ENCODE results near the gene LRRC55.

DNA sequence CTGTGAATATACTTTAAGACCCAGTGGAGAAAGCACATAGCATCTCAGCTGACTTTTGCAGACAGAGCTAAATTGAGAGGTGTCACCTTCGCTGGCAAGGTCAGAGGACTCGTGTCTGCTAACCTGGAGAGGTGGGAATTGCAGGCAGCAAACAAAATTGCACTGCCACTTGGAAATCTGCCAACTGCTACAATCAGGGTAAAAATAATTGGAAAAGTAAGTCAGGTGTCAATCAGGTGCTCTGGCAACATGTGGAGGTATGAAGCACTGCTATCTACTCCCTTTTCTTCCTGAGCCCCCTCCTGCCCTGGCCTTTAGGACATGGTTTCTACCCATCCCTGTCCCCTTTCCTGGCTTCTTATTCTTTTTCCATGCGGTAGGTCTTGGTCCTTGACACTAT is 24.1 kb upstream of the LRRC55 start:
- TF ChIP-seq, protein P1, sequence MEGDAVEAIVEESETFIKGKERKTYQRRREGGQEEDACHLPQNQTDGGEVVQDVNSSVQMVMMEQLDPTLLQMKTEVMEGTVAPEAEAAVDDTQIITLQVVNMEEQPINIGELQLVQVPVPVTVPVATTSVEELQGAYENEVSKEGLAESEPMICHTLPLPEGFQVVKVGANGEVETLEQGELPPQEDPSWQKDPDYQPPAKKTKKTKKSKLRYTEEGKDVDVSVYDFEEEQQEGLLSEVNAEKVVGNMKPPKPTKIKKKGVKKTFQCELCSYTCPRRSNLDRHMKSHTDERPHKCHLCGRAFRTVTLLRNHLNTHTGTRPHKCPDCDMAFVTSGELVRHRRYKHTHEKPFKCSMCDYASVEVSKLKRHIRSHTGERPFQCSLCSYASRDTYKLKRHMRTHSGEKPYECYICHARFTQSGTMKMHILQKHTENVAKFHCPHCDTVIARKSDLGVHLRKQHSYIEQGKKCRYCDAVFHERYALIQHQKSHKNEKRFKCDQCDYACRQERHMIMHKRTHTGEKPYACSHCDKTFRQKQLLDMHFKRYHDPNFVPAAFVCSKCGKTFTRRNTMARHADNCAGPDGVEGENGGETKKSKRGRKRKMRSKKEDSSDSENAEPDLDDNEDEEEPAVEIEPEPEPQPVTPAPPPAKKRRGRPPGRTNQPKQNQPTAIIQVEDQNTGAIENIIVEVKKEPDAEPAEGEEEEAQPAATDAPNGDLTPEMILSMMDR (IDR thresholded peaks at IDR 0.05) = no peak
- TF ChIP-seq, protein P2, sequence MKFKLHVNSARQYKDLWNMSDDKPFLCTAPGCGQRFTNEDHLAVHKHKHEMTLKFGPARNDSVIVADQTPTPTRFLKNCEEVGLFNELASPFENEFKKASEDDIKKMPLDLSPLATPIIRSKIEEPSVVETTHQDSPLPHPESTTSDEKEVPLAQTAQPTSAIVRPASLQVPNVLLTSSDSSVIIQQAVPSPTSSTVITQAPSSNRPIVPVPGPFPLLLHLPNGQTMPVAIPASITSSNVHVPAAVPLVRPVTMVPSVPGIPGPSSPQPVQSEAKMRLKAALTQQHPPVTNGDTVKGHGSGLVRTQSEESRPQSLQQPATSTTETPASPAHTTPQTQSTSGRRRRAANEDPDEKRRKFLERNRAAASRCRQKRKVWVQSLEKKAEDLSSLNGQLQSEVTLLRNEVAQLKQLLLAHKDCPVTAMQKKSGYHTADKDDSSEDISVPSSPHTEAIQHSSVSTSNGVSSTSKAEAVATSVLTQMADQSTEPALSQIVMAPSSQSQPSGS (CRISPR knock-in tag; IDR thresholded peaks at IDR 0.05; ENCODE audit: borderline replicate concordance, low read depth) = no peak
- TF ChIP-seq MXD4 (CRISPR knock-in tag; IDR thresholded peaks at IDR 0.05; ENCODE audit: borderline replicate concordance) (no peak), SMAD4 (CRISPR knock-in tag; IDR thresholded peaks at IDR 0.05) (no peak), FOXP1 (CRISPR knock-in tag; IDR thresholded peaks at IDR 0.05; ENCODE audit: borderline replicate concordance) (no peak), GRHL2 (CRISPR knock-in tag; IDR thresholded peaks at IDR 0.05; ENCODE audit: insufficient replicate concordance, severe bottlenecking) (no peak), CREB1 (CRISPR knock-in tag; IDR thresholded peaks at IDR 0.05) (no peak), SP1 (CRISPR knock-in tag; conservative IDR thresholded peaks at IDR 0.05) (no peak)
- TF ChIP-seq, protein P3, sequence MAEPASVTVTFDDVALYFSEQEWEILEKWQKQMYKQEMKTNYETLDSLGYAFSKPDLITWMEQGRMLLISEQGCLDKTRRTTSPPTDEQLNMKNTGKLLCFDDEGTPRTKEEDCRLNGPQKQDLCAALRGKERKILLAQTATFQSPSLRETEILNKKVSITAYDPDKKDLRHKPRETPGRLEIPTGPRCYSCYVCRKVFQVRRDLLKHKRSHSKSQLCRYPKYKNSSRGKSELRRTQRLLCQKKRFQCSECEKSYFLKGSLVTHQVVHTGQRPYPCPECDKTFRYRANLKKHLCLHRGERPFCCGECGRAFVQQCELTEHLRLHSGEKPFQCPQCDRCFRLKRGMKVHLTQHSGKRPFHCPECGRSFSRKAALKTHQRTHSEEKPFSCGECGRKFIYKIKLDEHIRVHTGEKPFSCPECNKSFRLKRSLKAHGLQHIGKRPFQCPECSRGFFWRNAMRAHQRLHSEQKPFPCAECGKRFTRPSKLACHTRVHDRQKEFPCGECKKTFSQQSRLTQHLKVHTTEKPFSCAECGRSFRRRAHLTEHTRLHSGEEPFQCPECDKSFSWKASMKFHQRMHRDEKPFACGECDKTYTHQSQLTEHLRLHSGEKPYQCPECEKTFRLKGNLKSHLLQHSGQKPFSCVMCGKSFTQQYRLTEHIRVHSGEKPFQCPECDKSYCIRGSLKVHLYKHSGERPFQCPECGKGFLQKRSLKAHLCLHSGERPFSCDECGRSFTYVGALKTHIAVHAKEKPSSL (CRISPR knock-in tag; conservative IDR thresholded peaks at IDR 0.05) = no peak
- TF ChIP-seq, protein P4, sequence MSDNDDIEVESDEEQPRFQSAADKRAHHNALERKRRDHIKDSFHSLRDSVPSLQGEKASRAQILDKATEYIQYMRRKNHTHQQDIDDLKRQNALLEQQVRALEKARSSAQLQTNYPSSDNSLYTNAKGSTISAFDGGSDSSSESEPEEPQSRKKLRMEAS (CRISPR knock-in tag; IDR thresholded peaks at IDR 0.05) = no peak
- TF ChIP-seq, protein P5, sequence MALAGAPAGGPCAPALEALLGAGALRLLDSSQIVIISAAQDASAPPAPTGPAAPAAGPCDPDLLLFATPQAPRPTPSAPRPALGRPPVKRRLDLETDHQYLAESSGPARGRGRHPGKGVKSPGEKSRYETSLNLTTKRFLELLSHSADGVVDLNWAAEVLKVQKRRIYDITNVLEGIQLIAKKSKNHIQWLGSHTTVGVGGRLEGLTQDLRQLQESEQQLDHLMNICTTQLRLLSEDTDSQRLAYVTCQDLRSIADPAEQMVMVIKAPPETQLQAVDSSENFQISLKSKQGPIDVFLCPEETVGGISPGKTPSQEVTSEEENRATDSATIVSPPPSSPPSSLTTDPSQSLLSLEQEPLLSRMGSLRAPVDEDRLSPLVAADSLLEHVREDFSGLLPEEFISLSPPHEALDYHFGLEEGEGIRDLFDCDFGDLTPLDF (CRISPR knock-in tag; IDR thresholded peaks at IDR 0.05) = no peak
- TF ChIP-seq, protein P6, sequence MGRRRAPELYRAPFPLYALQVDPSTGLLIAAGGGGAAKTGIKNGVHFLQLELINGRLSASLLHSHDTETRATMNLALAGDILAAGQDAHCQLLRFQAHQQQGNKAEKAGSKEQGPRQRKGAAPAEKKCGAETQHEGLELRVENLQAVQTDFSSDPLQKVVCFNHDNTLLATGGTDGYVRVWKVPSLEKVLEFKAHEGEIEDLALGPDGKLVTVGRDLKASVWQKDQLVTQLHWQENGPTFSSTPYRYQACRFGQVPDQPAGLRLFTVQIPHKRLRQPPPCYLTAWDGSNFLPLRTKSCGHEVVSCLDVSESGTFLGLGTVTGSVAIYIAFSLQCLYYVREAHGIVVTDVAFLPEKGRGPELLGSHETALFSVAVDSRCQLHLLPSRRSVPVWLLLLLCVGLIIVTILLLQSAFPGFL (CRISPR knock-in tag; IDR thresholded peaks at IDR 0.05; ENCODE audit: borderline replicate concordance) = no peak

Data from WTC11 (cell line).